ENCODE data around the gene SNAP29. TPM values are rescaled to one million over a fixed set of nuclear protein-coding genes. Genes with fewer than 3 reads are reported as not detected.

SNAP29 gene
- total and polyA plus RNA-seq, 4 donors, result 10.5 to 26.2 (median 16.3) TPM

DNA sequence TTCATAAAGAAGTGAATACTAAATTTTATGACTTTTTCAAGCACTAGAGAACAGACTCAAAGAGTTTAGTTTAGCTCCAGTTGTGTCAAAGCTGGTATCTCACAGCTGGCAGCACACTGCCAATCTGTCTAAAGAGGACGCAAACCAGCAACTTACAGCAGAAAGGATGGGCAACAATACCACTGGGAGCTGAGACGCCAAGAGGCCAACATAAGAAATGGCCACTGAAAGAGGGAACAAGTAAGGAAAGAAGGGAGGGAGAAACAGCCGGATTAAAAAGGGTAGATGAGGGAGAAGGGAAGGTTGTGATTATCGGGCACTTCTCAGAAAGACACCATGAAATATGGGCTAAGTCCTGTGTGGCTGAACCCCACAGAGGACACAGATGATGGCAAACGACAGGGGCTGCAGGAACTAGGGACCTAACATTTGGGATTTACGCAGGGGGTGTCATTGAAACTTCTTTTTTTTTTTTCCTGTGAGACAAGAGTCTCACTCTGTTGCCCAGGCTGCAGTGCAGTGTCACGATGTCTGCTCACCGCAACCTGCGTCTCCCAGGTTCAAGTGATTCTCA is 43.2 kb upstream of the SNAP29 start (continued):
- no peak for TF ChIP-seq RXRA (IDR thresholded peaks at IDR 0.05)
- no peak for TF ChIP-seq NR2F2 (IDR thresholded peaks at IDR 0.05)
- TF ChIP-seq RAD21 (IDR thresholded peaks at IDR 0.05), result no peak
- TF ChIP-seq YY1 (IDR thresholded peaks at IDR 0.05), result no peak
- no peak for TF ChIP-seq SP1 (IDR thresholded peaks at IDR 0.05)

DNA sequence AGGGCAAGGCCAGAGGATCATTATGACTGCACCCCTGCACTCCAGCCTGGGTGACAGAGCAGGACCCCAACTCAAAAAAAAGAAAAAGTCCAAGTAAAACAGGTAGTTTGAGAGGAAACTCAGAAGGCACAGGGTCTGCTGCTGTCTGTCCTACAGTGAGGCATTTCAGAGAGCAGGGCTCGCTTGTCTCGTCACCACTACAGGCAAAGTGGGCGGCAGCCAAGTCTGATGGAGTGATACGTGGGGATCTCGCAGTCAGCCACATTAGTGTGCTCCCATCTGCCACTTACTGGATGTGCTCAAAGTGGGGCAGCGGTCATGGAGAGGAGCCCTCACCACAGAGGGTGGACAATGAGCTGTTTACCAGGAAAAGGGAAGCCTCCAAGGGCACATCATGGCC is 42.2 kb upstream of the SNAP29 start:
- no peak for DNase-seq (ENCODE audit: low spot score)
- Histone ChIP-seq H3K4me1 (ENCODE audit: control insufficient read depth in 4 of 4, insufficient read depth in 4 of 4, low read length in 3 of 4) (no peaks in the 10 kb centered on the region), H3K9me3 (ENCODE audit: control insufficient read depth in 4 of 4, low read length in 3 of 4) (no peaks in the 10 kb centered on the region), H3K4me3 (ENCODE audit: low read depth in 1 of 3, low read length in 3 of 3) (no peak overlapping the region), H3K27me3 (ENCODE audit: control insufficient read depth in 4 of 4, insufficient read depth in 4 of 4, low read length in 3 of 4) (no peaks in the 10 kb centered on the region), H3K36me3 (ENCODE audit: control insufficient read depth in 4 of 4, insufficient read depth in 3 of 4, low read depth in 1 of 4, low read length in 3 of 4) (peaks cover 16 to 60% (median 48%) of the 10 kb centered on the region in 4 donors), H3K27ac (ENCODE audit: low read depth in 1 of 2, low read length in 2 of 2) (no peak overlapping the region), H3K9ac (ENCODE audit: low read depth in 1 of 2, low read length in 2 of 2) (no peak overlapping the region)
- TF ChIP-seq RXRA (IDR thresholded peaks at IDR 0.05), result no peak
- TF ChIP-seq, protein P1, sequence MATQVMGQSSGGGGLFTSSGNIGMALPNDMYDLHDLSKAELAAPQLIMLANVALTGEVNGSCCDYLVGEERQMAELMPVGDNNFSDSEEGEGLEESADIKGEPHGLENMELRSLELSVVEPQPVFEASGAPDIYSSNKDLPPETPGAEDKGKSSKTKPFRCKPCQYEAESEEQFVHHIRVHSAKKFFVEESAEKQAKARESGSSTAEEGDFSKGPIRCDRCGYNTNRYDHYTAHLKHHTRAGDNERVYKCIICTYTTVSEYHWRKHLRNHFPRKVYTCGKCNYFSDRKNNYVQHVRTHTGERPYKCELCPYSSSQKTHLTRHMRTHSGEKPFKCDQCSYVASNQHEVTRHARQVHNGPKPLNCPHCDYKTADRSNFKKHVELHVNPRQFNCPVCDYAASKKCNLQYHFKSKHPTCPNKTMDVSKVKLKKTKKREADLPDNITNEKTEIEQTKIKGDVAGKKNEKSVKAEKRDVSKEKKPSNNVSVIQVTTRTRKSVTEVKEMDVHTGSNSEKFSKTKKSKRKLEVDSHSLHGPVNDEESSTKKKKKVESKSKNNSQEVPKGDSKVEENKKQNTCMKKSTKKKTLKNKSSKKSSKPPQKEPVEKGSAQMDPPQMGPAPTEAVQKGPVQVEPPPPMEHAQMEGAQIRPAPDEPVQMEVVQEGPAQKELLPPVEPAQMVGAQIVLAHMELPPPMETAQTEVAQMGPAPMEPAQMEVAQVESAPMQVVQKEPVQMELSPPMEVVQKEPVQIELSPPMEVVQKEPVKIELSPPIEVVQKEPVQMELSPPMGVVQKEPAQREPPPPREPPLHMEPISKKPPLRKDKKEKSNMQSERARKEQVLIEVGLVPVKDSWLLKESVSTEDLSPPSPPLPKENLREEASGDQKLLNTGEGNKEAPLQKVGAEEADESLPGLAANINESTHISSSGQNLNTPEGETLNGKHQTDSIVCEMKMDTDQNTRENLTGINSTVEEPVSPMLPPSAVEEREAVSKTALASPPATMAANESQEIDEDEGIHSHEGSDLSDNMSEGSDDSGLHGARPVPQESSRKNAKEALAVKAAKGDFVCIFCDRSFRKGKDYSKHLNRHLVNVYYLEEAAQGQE (IDR thresholded peaks at IDR 0.05), result no peak
- TF ChIP-seq NR2F2 (IDR thresholded peaks at IDR 0.05), result no peak
- TF ChIP-seq EGR1 (IDR thresholded peaks at IDR 0.05; ENCODE audit: low read depth in 2 of 2), result no peak
- TF ChIP-seq JUND (IDR thresholded peaks at IDR 0.05), result no peak
- no peak for TF ChIP-seq RAD21 (IDR thresholded peaks at IDR 0.05)
- no peak for TF ChIP-seq HNF4G (IDR thresholded peaks at IDR 0.05)
- no peak for TF ChIP-seq YY1 (IDR thresholded peaks at IDR 0.05)
- TF ChIP-seq, protein P2, sequence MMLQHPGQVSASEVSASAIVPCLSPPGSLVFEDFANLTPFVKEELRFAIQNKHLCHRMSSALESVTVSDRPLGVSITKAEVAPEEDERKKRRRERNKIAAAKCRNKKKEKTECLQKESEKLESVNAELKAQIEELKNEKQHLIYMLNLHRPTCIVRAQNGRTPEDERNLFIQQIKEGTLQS (IDR thresholded peaks at IDR 0.05), result no peak
- no peak for TF ChIP-seq HNF4A (conservative IDR thresholded peaks at IDR 0.05)
- TF ChIP-seq SP1 (IDR thresholded peaks at IDR 0.05), result no peak
- no peak for TF ChIP-seq FOXA2 (IDR thresholded peaks at IDR 0.05)
- TF ChIP-seq FOXA1 (IDR thresholded peaks at IDR 0.05), result no peak
- TF ChIP-seq, protein P3, sequence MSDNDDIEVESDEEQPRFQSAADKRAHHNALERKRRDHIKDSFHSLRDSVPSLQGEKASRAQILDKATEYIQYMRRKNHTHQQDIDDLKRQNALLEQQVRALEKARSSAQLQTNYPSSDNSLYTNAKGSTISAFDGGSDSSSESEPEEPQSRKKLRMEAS (IDR thresholded peaks at IDR 0.05), result no peak
- 97% methylated on average over 6 of the region's 6 CpGs for WGBS

DNA sequence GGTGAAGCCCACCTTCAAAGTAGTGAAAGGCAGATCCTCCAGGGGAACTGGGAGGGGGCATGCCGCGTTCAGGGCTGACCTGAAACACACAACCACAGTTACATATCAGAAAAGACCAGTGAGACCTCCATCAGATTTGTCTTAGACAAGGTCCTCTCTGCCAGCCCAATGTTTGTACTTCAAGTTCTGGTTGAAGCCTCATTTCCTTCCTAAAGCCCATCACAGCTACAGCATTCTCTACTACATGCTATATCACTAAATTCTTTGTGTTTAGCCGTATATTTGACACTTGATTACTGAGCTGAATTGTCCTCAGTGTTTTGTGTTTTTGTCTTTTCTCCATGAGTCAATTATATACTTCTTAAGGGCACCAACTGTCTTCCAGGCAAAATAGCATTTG is 40.3 kb upstream of the SNAP29 start:
- no peak for DNase-seq (ENCODE audit: low spot score)
- peaks cover 11 to 55% (median 42%) of the 10 kb centered on the region in 4 donors for H3K36me3 ChIP-seq (ENCODE audit: control insufficient read depth in 4 of 4, insufficient read depth in 3 of 4, low read depth in 1 of 4, low read length in 3 of 4)
- H3K4me1 ChIP-seq (ENCODE audit: control insufficient read depth in 4 of 4, insufficient read depth in 4 of 4, low read length in 3 of 4), result no peaks in the 10 kb centered on the region
- no peak overlapping the region for H3K4me3 ChIP-seq (ENCODE audit: low read depth in 1 of 3, low read length in 3 of 3)
- 94% methylated on average over 3 of the region's 3 CpGs for WGBS
- H3K27ac ChIP-seq (ENCODE audit: low read depth in 1 of 2, low read length in 2 of 2), result no peak overlapping the region
- H3K9ac ChIP-seq (ENCODE audit: low read depth in 1 of 2, low read length in 2 of 2), result no peak overlapping the region
- no peaks in the 10 kb centered on the region for H3K27me3 ChIP-seq (ENCODE audit: control insufficient read depth in 4 of 4, insufficient read depth in 4 of 4, low read length in 3 of 4)
- H3K9me3 ChIP-seq (ENCODE audit: control insufficient read depth in 4 of 4, low read length in 3 of 4), result no peaks in the 10 kb centered on the region
- TF ChIP-seq FOXA1 (IDR thresholded peaks at IDR 0.05), result no peak
- TF ChIP-seq, protein P4, sequence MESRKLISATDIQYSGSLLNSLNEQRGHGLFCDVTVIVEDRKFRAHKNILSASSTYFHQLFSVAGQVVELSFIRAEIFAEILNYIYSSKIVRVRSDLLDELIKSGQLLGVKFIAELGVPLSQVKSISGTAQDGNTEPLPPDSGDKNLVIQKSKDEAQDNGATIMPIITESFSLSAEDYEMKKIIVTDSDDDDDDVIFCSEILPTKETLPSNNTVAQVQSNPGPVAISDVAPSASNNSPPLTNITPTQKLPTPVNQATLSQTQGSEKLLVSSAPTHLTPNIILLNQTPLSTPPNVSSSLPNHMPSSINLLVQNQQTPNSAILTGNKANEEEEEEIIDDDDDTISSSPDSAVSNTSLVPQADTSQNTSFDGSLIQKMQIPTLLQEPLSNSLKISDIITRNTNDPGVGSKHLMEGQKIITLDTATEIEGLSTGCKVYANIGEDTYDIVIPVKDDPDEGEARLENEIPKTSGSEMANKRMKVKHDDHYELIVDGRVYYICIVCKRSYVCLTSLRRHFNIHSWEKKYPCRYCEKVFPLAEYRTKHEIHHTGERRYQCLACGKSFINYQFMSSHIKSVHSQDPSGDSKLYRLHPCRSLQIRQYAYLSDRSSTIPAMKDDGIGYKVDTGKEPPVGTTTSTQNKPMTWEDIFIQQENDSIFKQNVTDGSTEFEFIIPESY (IDR thresholded peaks at IDR 0.05), result no peak
- TF ChIP-seq EGR1 (IDR thresholded peaks at IDR 0.05; ENCODE audit: low read depth in 2 of 2), result no peak

Measured in liver (tissue), 9 donors.